Right hindlimb (tissue), 1 donor: ENCODE measurements around the gene NT5C3A.

Source experiments
- DNase-seq: peaks from one replicate; pipeline ENCODE4 v3.0.0-alpha.2; 2018

The NT5C3A gene

GRCh38 chr7:33075818-33076518 is 13.4 kb upstream of the NT5C3A start:
- no peak for DNase-seq

- no peak for DNase-seq
Measured at GRCh38 chr7:33073243-33073642, 10.7 kb upstream of the NT5C3A start.

DNA sequence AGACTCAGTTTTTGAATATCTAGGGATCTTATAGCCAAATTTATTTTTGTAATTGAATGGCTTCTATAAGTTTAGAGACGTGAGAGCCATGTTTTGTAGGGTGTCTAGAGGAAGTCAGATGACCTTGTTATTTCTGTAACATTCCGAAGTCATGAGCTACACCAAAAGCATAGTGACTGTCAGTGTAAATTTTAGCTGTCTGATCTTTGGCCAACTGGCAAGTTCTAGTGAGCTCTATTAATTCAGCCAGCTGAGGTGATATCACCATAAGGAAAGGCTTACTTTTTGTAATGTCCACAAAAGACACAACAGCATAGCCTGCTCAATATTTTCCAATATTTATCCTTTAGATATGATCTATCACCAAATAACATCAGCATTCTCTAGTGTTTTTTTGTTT is 9.9 kb upstream of the NT5C3A start:
- no peak for DNase-seq

DNA sequence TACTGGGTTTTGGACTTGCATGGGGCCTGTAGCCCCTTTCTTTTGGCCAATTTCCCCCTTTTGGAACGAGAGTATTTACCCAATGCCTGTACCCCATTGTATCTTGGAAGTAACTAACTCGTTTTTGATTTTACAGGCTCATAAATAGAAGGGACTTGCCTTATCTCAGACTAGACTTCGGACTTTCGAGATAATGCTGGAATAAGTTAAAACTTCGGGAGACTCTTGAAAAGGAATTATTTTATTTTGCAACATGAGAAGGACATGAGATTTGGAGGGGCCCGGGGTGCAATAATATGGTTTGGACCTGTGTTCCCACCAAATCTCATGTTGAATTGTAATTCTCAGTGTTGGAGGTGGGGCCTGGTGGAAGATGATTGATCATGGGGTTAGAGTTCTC is 8.3 kb upstream of the NT5C3A start:
- DNase-seq = no peak

DNA sequence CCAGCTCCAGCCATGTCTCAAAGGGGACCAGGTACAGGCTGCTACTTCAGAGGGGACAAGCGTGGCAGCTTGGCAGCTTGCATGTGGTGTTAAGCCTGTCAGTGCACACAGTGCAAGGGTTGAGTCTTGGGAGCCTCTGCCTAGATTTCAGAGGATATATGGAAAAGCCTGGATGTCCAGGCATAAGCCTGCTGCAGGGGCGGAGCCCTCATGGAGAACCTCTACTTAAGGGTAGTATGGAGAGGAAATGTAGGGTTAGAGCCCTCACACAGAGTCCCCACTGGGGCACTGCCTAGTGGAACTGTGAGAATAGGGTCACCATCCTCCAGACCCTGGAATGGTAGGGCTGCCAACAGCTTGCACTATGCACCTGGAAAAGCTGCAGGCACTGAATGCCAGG is 7.7 kb upstream of the NT5C3A start:
- no peak for DNase-seq

GRCh38 chr7:33067921-33068320 is 5.3 kb upstream of the NT5C3A start:
- DNase-seq = no peak

GRCh38 chr7:33066771-33067170 is 4.2 kb upstream of the NT5C3A start:
- DNase-seq = no peak

GRCh38 chr7:33065981-33066380 is 3.4 kb upstream of the NT5C3A start:
- no peak for DNase-seq

DNA sequence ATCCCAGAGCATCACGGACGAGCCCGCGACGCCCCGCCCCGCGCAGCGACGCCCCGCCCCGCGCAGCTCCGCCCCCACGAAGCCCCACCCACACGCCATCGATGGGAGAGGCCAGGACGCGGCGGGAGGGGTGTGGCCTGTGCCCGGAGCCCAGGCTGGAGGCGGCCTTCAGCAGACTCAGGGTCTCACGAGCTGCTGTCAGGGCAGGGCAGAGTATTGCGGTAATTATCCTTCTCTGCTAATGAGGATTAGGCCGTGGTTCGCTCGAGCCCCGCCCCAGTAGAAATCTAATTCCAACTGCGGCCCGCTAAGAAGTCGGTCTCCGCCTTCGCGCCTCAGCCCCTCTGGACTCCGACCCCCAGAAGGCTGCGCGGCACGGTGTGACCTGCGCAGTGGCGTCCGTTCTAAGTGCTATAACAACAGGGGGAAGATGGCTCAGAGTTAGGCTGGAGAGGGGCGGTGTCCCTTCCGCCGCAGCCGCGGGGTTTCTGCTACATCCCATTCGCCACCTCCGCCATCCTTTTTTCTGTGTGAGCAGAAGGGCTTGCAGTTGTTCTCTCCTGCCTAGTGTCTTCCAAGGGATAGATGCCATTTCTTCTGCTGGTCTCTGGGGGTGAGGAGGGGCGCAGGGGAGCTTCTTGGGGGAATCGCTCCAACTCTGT is 337 bp upstream of the NT5C3A start:
- DNase-seq = peak; percentile 97

DNA sequence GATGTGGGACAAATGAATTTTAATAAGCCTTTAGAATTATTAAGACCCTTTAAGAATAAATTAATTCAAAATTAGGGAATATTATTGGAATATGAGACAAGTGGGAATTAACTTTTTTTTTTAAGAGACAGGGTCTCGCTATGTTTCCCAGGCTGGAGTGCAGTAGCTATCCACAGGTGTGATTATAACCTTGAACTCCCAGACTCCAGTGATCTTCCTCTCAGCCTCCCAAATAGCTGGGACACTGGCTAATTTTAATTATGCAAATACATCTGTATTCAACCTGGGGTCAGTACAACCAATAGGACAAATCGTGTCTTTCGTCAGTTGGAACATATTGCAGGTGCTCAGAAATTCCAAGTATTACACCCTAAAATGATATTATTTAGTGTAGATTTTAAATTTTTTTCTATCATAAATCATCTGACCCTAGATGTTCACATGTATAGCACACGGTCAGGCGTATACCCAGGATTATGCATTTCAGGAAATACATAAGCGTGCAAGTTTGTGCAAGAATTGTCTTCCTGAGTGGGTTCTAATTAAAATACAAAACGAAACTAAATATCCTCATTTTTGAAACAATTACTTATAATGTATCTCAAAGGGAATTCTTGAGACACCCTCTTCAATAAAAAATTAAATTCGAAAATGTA is 1.2 kb downstream of the NT5C3A start:
- no peak for DNase-seq

GRCh38 chr7:33059635-33060034 is 2.9 kb downstream of the NT5C3A start:
- no peak for DNase-seq

GRCh38 chr7:33055158-33055557 is 7.4 kb downstream of the NT5C3A start:
- no peak for DNase-seq

GRCh38 chr7:33054261-33054964 is 8.2 kb downstream of the NT5C3A start:
- no peak for DNase-seq

GRCh38 chr7:33053721-33054120 is 8.9 kb downstream of the NT5C3A start:
- DNase-seq = no peak

GRCh38 chr7:33050535-33051318 is 11.8 kb downstream of the NT5C3A start:
- no peak for DNase-seq

- DNase-seq = no peak
Measured at GRCh38 chr7:33048704-33049103, 13.9 kb downstream of the NT5C3A start.

DNA sequence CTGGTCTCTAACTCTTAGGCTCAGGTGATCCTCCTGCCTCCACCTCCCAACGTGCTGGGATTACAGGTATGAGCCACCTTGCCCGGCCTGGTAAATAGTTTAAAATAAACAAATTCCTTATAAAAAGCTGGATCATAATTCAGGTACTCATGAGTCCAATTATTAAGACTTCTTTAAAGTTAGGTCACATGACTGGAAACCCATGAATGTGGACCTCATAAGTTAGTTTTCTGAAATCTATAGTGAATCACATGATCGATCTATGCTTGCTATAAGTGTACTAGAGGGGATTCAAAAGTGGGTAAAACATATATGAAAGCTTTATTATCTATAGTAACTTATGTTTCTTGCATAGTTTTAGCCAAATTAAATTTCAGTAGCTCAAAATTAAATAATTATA is 14.3 kb downstream of the NT5C3A start:
- no peak for DNase-seq

DNA sequence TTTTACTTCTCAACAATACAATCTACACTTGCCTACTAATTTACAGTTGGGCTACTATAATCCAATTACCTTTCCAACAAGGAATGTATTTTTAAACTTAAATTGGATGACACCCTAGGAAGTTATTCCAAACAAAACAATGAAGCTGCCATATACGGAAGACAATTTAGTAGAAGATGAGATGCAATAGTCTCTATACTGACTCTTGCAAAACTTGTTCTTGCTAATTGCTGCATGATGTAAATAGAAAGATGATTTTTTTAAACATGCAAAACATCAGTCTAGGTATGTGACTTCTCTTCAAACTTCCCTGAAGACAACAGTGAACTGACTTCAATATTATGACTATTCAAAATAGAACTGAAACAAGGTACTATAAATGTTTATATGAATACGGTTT is 17.6 kb downstream of the NT5C3A start:
- no peak for DNase-seq

GRCh38 chr7:33044401-33044718 is 18.2 kb downstream of the NT5C3A start:
- no peak for DNase-seq

GRCh38 chr7:33043501-33044400 is 18.8 kb downstream of the NT5C3A start:
- DNase-seq = no peak

DNA sequence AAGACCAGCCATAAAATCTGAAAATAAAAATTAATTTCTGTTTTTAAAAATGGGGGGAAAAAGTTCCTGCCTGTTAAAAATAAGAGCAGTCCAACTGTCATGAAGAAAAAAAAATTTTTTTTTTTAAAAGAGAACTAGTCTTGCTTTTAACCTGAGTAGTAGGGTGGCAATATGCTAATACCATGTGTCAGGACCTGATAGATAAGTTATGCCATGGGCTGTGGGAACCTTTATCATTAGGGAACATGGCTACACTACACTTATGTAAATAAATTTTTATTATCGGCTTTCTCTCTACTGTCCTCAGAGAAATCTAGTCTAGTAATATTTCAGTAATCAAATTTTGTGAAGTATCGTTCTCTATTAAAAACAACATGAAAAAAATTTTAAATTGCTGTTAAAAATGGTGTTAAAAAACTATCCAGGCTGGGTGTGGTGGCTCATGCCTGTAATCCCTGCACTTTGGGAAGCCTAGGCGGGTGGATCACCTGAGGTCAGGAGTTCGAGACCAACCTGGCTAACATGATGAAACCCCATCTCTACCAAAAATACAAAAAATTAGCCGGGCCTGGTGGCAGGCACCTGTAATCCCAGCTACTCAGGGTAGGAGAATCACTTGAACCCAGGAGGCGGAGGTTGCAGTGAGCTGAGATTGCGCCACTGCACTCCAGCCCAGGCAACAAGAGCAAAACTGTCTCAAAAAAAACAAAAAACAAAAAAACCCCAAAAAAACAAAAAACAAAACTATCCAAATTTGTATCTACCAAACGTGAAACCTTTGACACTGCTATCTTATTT is 20.7 kb downstream of the NT5C3A start:
- DNase-seq = no peak
